Inflammatory macrophage treated with lipopolysaccharide for 1 hour (primary cell): ENCODE results near the gene BMX.

ENCODE experiments used
- DNase-seq, 2 donors: peaks; one replicate each; pipeline ENCODE4 v3.0.0-alpha.2; 2020 to 2022

The BMX gene

GRCh38 chrX:15500497-15500966 lies at the start of gene BMX:
BMX (plus strand) TSS chrX:15500807; CDS start chrX:15508354, 7,547 bp downstream.
- no peak for DNase-seq

DNA sequence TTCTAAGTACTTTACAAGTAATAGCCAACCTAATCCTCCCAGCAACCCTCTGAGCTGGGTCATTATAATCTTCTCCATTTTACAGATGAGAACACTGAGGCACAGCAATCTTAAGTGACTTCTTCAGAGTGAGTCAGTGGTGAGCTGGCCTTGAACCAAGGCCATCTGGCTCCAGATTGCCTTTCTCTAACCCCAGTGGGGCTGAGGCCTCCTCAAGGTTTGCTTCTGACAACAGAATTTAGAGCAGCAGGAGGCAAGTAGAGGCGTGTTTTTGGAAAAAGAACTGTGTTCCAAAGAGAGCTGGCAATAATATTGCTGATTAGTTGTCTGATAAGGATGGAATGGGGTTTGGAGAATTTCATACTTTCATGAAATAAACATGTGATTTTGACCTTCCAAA lies 48.7 kb upstream of the BMX start:
- no peak for DNase-seq

- DNase-seq: no peak
Observed at GRCh38 chrX:15464704-15465103, 35.9 kb upstream of the BMX start.

DNA sequence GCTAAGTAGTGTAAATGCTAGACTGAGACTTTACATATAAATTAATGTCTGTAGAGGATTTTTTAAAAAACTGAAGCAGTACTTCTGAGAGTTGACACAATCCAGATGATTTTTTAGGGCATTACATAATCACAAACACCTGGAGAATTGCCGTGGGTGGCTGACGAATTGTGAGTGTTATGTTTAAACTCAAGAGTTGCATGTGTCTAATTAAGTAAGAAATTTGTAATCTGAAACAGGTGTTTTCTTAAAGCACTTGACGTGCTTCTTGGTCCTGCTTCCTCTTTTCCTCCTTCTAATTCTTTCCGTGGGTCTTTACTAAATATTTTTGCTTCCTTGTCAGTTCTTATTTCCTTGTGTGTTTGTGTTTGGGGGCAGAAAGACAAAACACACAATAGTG lies 35.3 kb upstream of the BMX start:
- no peak for DNase-seq

DNA sequence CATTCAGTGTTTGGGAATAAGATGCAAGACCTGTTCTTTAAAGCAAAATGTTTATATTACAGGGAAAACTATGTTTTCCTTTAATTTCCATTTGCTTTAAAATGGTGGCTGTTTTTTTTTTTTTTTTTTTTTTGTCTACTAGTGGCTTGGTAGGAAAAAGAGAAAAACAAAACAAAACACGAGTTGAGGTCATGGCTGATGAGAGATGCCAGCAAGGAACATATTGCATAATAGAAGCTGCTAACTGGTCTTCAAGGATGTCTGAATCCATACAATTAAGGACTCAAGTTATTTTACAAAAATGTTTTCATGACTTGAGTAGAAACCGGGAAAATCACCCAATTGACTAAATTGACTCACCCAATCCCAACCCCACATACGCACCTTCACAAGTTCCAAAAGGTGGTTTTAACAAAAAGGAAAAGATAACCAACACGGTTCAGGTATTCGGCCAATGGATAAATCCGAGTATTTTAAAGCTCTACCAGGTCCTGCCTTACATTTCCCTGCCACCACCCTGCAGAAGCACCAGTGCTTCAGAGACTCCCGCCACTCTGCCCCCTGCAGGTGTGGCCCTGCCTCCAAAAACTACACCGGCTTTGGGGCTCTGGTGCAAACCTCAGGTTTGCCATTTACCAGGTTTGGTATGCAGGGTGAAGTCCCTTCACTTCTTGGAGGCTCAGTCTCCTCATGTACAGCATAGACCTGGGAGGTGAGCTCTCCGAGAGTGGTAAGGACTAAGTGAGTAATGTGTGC lies 34.5 kb upstream of the BMX start:
- no peak for DNase-seq

DNA sequence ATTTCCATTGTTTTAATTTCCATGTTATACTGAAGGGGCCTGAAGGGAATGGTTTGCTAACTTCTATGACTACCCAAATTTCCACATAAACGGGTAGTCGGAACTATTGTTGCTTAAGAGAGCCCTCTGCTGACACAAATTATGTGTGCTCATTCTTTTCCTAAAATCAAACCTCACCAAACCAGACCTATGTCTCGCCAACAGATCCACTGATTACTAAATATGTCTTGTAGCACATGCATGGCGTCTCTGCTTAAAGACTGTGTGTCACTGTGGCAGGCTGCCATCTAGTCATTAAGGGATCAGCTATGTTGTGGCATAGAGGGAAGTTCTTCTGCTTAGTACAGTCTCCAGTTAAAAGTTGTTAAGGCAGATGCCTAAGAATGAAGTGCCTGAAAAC lies 32.6 kb upstream of the BMX start:
- DNase-seq: peak; percentile 43 to 50

- no peak for DNase-seq
Observed at GRCh38 chrX:15469613-15470012, 31.0 kb upstream of the BMX start.

DNA sequence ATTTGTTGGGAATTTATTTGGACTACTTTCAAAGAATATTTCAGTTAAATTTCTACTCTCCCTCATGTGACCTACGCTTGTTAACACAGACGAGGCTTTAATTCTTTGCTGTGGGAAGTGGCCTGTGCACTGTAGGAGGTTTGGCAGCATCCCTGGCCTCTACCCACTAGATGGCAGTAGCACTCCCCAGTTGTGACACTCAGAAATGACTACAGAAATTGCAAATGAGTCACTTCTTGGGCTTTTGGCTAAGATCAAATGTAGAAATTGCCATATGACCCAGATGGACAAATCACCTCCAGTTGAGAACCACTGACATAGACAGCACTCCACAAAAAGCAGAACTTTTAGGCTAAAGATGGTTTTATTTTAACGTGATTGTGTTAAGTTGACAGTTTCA lies 29.6 kb upstream of the BMX start:
- DNase-seq: peak; percentile 71 to 82

DNA sequence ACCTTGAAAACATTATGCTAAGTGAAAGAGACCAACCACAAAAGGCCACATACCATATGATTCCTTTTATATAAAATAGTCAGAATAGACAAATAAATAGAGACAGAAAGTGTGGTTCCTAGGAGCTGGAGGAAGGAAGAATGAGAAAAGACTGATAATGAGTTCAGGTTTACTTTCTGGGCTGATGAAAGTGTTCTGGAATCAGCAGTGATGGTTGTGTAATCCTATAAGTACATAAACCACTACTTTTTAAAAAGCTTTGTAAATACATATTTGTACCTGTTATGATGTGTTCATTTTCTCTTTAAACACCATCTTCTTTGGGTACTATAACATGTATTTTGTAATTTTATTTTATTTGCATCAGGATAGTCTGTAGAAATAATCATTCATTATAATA lies 28.1 kb upstream of the BMX start:
- DNase-seq: no peak

GRCh38 chrX:15474028-15474427 lies 26.6 kb upstream of the BMX start:
- no peak for DNase-seq

DNA sequence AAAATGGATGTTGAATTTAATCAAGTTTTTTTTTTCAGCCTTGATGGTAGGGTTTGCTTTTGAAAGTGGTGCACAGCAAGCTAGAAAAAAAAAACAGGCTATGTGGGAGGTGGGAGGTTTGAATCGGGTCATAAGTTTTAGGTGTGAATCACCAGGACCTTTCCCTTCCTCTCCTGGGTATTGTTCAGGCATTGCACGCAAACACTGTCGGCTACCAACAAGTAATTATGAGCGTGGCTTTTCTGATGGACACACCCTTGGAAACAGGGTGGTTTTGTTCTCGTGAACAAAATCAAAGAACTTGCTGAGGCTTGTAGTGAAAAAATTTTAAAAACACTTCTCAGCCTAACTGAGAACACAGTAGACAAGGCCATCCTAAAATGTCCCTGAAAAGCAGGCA lies 25.6 kb upstream of the BMX start:
- DNase-seq: no peak

GRCh38 chrX:15475486-15475885 lies 25.1 kb upstream of the BMX start:
- no peak for DNase-seq

DNA sequence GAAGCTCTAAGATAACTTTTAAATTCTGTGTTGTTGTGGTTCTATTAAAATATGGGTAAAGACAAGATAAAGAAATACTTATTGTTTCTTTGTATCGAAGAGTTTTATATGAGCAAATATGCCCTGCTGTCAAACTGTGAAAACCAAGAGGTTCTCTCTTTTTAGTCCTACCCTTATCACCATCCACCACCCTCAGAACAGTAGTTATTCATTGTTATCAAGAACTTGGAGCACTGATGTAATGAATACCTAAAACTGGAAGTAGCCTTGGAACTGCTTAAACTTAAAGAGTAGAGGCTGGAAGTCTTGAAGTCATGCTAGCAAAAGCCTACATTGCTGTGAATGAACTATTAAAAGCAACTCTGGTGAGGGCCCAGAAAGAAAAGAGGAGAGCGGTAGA lies 16.7 kb upstream of the BMX start:
- no peak for DNase-seq

GRCh38 chrX:15492469-15492868 lies 8.1 kb upstream of the BMX start:
- no peak for DNase-seq

DNA sequence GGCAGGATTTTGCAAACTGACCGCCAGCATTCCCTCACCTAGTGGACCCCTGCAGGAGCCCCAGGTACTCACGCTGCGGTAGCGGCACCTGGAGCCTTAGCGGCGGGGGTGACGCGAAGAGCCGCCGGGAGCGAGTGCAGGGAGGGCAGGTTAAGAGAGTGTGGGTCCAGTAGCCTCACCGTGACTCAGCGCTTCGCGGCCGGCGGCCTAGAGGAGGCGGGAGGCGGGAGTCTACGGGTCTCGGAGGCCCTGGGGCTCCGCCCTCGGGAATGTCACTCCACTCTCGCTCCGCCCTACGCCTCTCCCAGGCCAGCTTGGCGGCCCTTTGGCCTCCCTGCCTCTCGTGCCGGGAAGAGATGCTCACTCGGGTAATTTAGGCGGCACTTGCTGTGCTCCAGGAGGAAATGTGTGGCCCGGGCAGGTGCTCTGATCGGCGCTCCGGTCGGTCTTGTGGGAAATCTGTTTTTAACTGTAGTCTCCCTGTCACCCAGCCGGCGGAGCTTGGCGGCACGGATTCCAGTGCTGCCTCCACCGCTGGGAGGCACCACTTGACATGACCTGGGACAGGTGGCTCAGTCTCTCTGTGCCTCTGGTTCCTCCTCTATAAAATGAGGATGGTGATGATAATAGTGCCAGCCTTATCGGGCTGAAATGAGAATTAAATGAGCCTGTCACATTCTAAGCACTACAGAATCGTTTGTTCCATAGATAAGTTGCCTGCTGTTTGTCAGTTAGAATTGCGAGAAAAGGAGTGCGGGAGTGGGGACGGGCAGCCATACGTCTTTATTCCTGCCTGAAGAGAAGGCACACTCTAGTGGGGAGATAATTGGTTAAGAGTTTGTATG lies 7.3 kb upstream of the BMX start, which contains the start of gene PIR:
PIR (minus strand) TSS at position 216 of the 845 bp plus-strand sequence. CDS start 2,076 bp downstream, outside the sequence.
- DNase-seq: peak; percentile 74 to 77

DNA sequence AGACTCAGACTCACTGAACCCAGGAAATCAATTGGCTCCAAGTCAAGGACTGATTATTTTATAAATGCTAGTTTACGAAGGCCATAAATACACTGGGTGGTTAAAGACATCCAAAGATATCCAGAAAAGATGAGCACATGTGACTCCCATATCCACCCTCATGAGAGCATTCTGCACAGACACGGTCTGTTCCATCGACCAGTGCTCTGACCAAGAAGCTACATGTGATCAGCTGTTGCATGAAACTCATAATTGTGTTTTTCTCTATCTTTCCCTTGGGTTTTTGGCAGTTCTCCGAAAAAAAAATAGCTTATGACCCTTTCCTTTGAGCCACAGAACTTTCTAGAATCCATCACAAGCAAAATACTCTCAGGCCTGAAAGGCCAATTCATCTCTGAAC lies 4.8 kb upstream of the BMX start:
- DNase-seq: no peak

DNA sequence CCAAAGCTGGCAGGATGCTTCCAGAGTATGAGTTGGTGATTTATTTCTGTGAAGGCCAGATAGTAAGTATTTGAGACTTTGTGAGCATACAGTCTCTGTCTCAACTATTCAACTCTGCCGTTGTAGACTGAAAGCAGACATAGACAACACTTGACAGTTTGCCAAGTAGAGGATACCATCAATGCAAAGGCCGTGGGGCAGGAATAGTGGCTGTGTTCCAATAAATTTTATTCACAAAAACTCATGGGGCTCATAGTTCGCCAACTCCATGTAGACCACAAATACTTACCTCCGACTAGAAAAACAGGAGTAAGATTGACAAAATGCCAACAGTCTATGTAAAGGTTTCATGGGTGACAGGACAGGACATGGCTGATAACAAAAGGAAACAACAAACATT lies 3.8 kb upstream of the BMX start:
- no peak for DNase-seq

- peak; percentile 8 to 78 for DNase-seq
Observed at GRCh38 chrX:15497865-15498264, 2.7 kb upstream of the BMX start.

- DNase-seq: no peak
Observed at GRCh38 chrX:15498741-15499140, 1.9 kb upstream of the BMX start.

DNA sequence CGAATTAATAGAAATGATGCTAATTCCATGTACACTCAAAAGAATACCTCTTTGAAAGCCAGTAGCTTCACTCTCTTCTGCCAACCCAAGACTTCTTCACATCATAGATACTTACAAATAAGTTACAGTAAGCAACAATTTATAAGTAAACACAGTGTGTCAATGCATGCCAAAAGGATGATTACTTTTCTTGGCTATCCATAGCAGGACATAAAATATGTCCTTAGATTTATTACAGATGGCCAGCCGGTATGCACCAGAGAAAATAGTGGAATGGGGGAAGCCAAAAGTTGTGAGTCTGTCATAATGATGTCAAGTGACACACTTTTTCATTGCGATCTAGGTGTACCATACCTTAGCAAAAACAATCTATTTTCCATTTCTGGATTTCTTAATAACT lies 631 bp upstream of the BMX start:
- no peak for DNase-seq

GRCh38 chrX:15501506-15501905 lies 899 bp downstream of the BMX start:
- no peak for DNase-seq

- no peak for DNase-seq
Observed at GRCh38 chrX:15504661-15505060, 4.1 kb downstream of the BMX start.

GRCh38 chrX:15505101-15505500 lies 4.5 kb downstream of the BMX start:
- no peak for DNase-seq

- no peak for DNase-seq
Observed at GRCh38 chrX:15507005-15507404, 6.4 kb downstream of the BMX start.
